Smooth muscle cell (in vitro differentiated cells): ENCODE measurements around the gene ELP1. TPM values are rescaled to one million over a fixed set of nuclear protein-coding genes. Genes with fewer than 3 reads are reported as not detected.

Source experiments
- DNase-seq: peaks from one replicate; lab custom pipeline; 2025; ENCODE audit not compliant: unreplicated experiment; lab: John Stamatoyannopoulos, UW
- H2AFZ ChIP-seq: fragments of 200-600 bp; sonication (generic); 2 replicates; pipeline ENCODE4 v1.6.0; 2016; ENCODE audit warnings: antibody characterized with exemption, low read depth, mild to moderate bottlenecking
- H3F3A ChIP-seq: fragments of 200-600 bp; sonication (generic); 2 replicates; pipeline ENCODE4 v1.6.0; 2017; ENCODE audit warnings: antibody characterized with exemption, low read depth
- H3K27ac ChIP-seq: fragments of 200-600 bp; sonication (generic); 2 replicates; pipeline ENCODE4 v1.5.1; 2016; ENCODE audit warnings: low read depth, mild to moderate bottlenecking
- H3K27me3 ChIP-seq: fragments of 200-600 bp; sonication (generic); 2 replicates; pipeline ENCODE4 v1.6.1; 2016; ENCODE audit warnings: low read depth, mild to moderate bottlenecking
- H3K36me3 ChIP-seq: fragments of 200-600 bp; sonication (generic); 2 replicates; pipeline ENCODE4 v1.5.1; 2016; ENCODE audit warnings: low read depth
- H3K4me1 ChIP-seq: fragments of 200-600 bp; sonication (generic); 2 replicates; pipeline ENCODE4 v1.5.1; 2016; ENCODE audit warnings: low read depth
- H3K4me2 ChIP-seq: fragments of 200-600 bp; sonication (generic); 2 replicates; pipeline ENCODE4 v1.6.0; 2016; ENCODE audit warnings: mild to moderate bottlenecking
- H3K4me3 ChIP-seq: fragments of 200-600 bp; sonication (generic); 2 replicates; pipeline ENCODE4 v1.5.1; 2016; ENCODE audit warnings: mild to moderate bottlenecking
- H3K79me2 ChIP-seq: fragments of 200-600 bp; sonication (generic); 2 replicates; pipeline ENCODE4 v1.6.0; 2016; ENCODE audit warnings: low read depth, mild to moderate bottlenecking
- H3K9ac ChIP-seq: fragments of 200-600 bp; sonication (generic); 2 replicates; pipeline ENCODE4 v1.6.0; 2016; ENCODE audit warnings: low read depth
- H3K9me3 ChIP-seq: fragments of 200-600 bp; sonication (generic); replicated peaks from 2 replicates; pipeline ENCODE4 v1.5.1; 2016; ENCODE audit warnings: low read depth
- H4K20me1 ChIP-seq: fragments of 200-600 bp; sonication (generic); 2 replicates; pipeline ENCODE4 v1.6.0; 2016; ENCODE audit warnings: low read depth
- WGBS: methylation state at CpG from one replicate; pipeline ENCODE4 v1.1.7; 2016; ENCODE audit warnings: low lambda C conversion rate; 5-methylcytosine and 5-hydroxymethylcytosine counted together
- polyA plus RNA-seq: library from polyadenylated mRNA; unstranded; fragments of >200 nt; fragmentation: Nextera tagmentation; extraction: Ambion mirVana; gene quantifications from 2 replicates; pipeline ENCODE4 v1.2.1, GENCODE V29; 2016
- total RNA-seq: library from RNA; depleted of rRNA; stranded (reverse); fragments of >200 nt; gene quantifications from 2 replicates; pipeline ENCODE4 v1.2.3, GENCODE V29; 2014
- TF ChIP-seq, protein P1 (sequence below): fragments of 200-600 bp; sonication (generic); IDR thresholded peaks from 2 replicates; pipeline ENCODE4 v1.5.1; 2017; ENCODE audit warnings: borderline replicate concordance, mild to moderate bottlenecking, antibody characterized with exemption; ENCODE audit not compliant: insufficient read depth, poor library complexity, severe bottlenecking

ELP1 gene
- total and polyA plus RNA-seq, 2 experiments from 2014 or later, result 16.2 to 72.1 TPM

DNA sequence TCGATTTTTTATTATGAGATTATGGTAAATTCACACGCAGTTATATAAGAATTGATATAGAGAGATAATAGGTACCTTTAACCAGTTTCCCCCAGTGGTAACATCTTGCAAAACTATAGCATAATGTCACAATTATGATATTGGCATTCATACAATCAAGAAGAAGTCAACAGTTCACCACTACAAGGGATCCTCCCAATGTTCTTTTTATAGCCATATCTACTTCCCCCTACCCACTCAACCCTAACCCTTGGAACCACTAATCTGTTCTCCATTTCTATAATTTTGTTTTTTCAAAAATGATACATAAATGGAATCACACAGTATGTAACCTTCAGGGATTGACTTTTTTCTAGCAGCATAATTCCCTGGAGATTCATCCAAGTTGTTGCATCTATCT, 88.0 kb downstream of the ELP1 start:
- Histone ChIP-seq H3K79me2 (no peaks in the 10 kb centered on the region), H3K4me3 (no peak overlapping the region), H3K4me2 (no peak overlapping the region), H3F3A (no peaks in the 10 kb centered on the region), H3K27ac (no peak overlapping the region), H4K20me1 (no peaks in the 10 kb centered on the region), H3K4me1 (no peaks in the 10 kb centered on the region), H2AFZ (no peak overlapping the region), H3K36me3 (no peaks in the 10 kb centered on the region), H3K9me3 (no peaks in the 10 kb centered on the region), H3K27me3 (peaks cover 2% of the 10 kb centered on the region), H3K9ac (no peak overlapping the region)
- TF ChIP-seq, protein P1, sequence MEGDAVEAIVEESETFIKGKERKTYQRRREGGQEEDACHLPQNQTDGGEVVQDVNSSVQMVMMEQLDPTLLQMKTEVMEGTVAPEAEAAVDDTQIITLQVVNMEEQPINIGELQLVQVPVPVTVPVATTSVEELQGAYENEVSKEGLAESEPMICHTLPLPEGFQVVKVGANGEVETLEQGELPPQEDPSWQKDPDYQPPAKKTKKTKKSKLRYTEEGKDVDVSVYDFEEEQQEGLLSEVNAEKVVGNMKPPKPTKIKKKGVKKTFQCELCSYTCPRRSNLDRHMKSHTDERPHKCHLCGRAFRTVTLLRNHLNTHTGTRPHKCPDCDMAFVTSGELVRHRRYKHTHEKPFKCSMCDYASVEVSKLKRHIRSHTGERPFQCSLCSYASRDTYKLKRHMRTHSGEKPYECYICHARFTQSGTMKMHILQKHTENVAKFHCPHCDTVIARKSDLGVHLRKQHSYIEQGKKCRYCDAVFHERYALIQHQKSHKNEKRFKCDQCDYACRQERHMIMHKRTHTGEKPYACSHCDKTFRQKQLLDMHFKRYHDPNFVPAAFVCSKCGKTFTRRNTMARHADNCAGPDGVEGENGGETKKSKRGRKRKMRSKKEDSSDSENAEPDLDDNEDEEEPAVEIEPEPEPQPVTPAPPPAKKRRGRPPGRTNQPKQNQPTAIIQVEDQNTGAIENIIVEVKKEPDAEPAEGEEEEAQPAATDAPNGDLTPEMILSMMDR, result no peak
- 86% methylated on average over 2 of the region's 2 CpGs for WGBS
- DNase-seq, result no peak

DNA sequence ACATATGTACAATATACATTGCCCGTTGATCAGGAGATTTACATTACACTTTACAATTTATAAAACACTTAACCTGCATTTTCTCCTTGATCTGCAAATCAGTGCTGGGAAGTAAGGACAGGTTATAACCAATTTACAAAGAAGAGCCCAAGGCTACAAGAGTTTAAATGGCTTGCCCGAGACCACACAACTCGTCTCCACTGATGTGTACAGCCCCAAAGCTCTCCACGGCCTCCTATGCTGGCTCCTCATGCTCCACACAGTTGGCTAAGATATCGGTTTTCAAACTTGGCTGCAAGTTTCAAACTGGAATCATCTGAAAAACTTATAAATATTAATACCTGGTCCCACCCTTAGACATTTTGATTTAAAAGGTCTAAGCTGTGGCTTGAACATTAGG, 88.4 kb downstream of the ELP1 start:
- Histone ChIP-seq H3K36me3 (no peaks in the 10 kb centered on the region), H3K9me3 (no peaks in the 10 kb centered on the region), H3F3A (no peaks in the 10 kb centered on the region), H4K20me1 (no peaks in the 10 kb centered on the region), H3K4me2 (no peak overlapping the region), H3K4me3 (no peak overlapping the region), H3K9ac (no peak overlapping the region), H3K27me3 (no peaks in the 10 kb centered on the region), H2AFZ (no peak overlapping the region), H3K4me1 (no peaks in the 10 kb centered on the region), H3K27ac (no peak overlapping the region), H3K79me2 (no peaks in the 10 kb centered on the region)
- WGBS, result 85% methylated on average over 5 of the region's 5 CpGs
- TF ChIP-seq, protein P1, result no peak
- DNase-seq, result no peak

DNA sequence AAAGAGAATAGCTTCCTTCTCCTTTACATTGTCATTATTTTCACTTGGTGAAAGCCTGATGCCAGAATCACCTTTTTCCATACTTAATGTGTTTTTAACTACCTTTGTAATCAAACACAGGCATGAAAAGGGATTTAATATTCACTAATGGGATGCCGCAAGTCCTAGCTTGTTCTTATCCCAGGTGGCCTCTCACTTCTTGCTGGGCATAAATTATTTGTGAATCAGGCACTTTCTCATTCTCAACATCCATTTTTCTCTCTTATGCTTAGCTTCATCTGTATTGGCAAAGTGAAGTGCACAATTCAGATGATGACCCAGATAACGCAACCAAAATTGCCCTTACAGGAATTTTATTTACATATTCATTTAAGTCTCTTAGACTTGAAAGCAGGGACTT, 89.1 kb downstream of the ELP1 start:
- H3K4me1 ChIP-seq, result no peaks in the 10 kb centered on the region
- H2AFZ ChIP-seq, result no peak overlapping the region
- 87% methylated on average over 2 of the region's 2 CpGs for WGBS
- H3K9ac ChIP-seq, result no peak overlapping the region
- no peaks in the 10 kb centered on the region for H3F3A ChIP-seq
- H3K79me2 ChIP-seq, result no peaks in the 10 kb centered on the region
- TF ChIP-seq, protein P1, result no peak
- H3K36me3 ChIP-seq, result no peaks in the 10 kb centered on the region
- no peaks in the 10 kb centered on the region for H3K9me3 ChIP-seq
- no peaks in the 10 kb centered on the region for H3K27me3 ChIP-seq
- no peaks in the 10 kb centered on the region for H4K20me1 ChIP-seq
- H3K4me3 ChIP-seq, result no peak overlapping the region
- H3K4me2 ChIP-seq, result no peak overlapping the region
- H3K27ac ChIP-seq, result no peak overlapping the region
- no peak for DNase-seq

DNA sequence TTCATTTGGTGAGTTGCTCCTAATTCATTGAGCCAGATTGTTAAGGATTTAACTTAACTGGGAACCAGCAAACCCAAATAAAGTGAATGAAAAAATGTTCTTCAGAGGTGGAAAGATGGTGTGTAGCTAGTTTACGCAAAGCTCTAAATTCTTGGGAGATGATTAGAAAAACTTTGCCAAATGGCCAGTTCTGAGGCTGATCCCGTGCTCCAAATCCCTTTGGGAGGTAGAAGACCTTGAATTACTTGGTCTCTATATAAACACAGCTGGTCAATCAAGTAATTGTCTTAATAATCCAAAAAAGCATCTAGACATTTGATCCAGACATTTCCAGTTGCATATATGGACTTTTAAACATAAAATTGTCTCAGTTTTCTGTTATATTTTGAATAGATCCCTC, 89.5 kb downstream of the ELP1 start:
- TF ChIP-seq, protein P1, result no peak
- 84% methylated on average over 2 of the region's 2 CpGs for WGBS

More for the DNA sequence above, 89.5 kb downstream of the ELP1 start:
- Histone ChIP-seq H3K4me1 (no peaks in the 10 kb centered on the region), H3K9ac (no peak overlapping the region), H3K36me3 (no peaks in the 10 kb centered on the region), H3K9me3 (no peaks in the 10 kb centered on the region), H3F3A (no peaks in the 10 kb centered on the region), H3K27me3 (no peaks in the 10 kb centered on the region), H3K27ac (no peak overlapping the region), H2AFZ (no peak overlapping the region), H3K4me3 (no peak overlapping the region), H3K4me2 (no peak overlapping the region), H3K79me2 (no peaks in the 10 kb centered on the region), H4K20me1 (no peaks in the 10 kb centered on the region)
- DNase-seq, result no peak
